Right lung (tissue), 5 donors: ENCODE results near the gene DUSP10. TPM values are rescaled to one million over a fixed set of nuclear protein-coding genes. Genes with fewer than 3 reads are reported as not detected.
A peak's percentile ranks its signal among the peaks of the same experiment; 100 is the strongest.

Experiments used
- DNase-seq, 2 donors: peaks; one replicate each; pipeline ENCODE4 v3.0.0-alpha.2; 2013
- polyA plus RNA-seq, 5 donors: library from polyadenylated mRNA; unstranded; fragments of 120-200 nt; gene quantifications; one replicate each; pipeline versions ENCODE4 v1.2.1 to v1.2.3, GENCODE V29; 2013; ENCODE audit warnings: inconsistent platforms in 1 of 5, low replicate concordance in 1 of 5; ENCODE audit not compliant: insufficient read length in 5 of 5, insufficient read depth in 1 of 5

DUSP10 gene
- polyA plus RNA-seq, 5 donors: 4.4 to 6.7 (median 6.0) TPM

GRCh38 chr1:221714227-221715152, 27.4 kb downstream of the DUSP10 start:
- no peak for DNase-seq

- DNase-seq: no peak
Measured at GRCh38 chr1:221712776-221713431, 29.0 kb downstream of the DUSP10 start.

GRCh38 chr1:221712198-221712684, 29.6 kb downstream of the DUSP10 start:
- no peak for DNase-seq

GRCh38 chr1:221711656-221712055, 30.2 kb downstream of the DUSP10 start:
- DNase-seq: no peak

- DNase-seq: no peak
Measured at GRCh38 chr1:221711063-221711577, 30.8 kb downstream of the DUSP10 start.

- no peak for DNase-seq
Measured at GRCh38 chr1:221709854-221710253, 32.0 kb downstream of the DUSP10 start.

- peak; percentile 60 to 61 for DNase-seq
Measured at GRCh38 chr1:221708987-221709386, 32.9 kb downstream of the DUSP10 start.

GRCh38 chr1:221708076-221708571, 33.8 kb downstream of the DUSP10 start:
- no peak for DNase-seq

- no peak for DNase-seq
Measured at GRCh38 chr1:221706876-221707582, 34.9 kb downstream of the DUSP10 start.

- no peak for DNase-seq
Measured at GRCh38 chr1:221706191-221706590, 35.7 kb downstream of the DUSP10 start.

GRCh38 chr1:221704306-221704705, 37.6 kb downstream of the DUSP10 start:
- DNase-seq: no peak

- no peak for DNase-seq
Measured at GRCh38 chr1:221701570-221702186, 40.2 kb downstream of the DUSP10 start.

- no peak for DNase-seq
Measured at GRCh38 chr1:221700948-221701347, 40.9 kb downstream of the DUSP10 start.

GRCh38 chr1:221700536-221700935, 41.4 kb downstream of the DUSP10 start:
- no peak for DNase-seq

- DNase-seq: no peak
Measured at GRCh38 chr1:221699978-221700519, 41.8 kb downstream of the DUSP10 start.

GRCh38 chr1:221699577-221699976, 42.3 kb downstream of the DUSP10 start:
- DNase-seq: no peak

- DNase-seq: no peak
Measured at GRCh38 chr1:221698579-221699349, 43.1 kb downstream of the DUSP10 start.

GRCh38 chr1:221697923-221698425, 43.9 kb downstream of the DUSP10 start:
- DNase-seq: no peak

- DNase-seq: no peak
Measured at GRCh38 chr1:221696718-221697461, 45.0 kb downstream of the DUSP10 start.
